GM08714 (cell line): ENCODE results near the gene C11orf54.
A peak's percentile ranks its signal among the peaks of the same experiment; 100 is the strongest.

Source experiments
- H3K4me3 ChIP-seq: fragments of 200-500 bp; sonication (Bioruptor generic); 2 replicates; pipeline ENCODE4 v1.5.1; 2014; ENCODE audit warnings: mild to moderate bottlenecking, low read length, inconsistent platforms
- ZNF274 ChIP-seq: IDR thresholded peaks from 2 replicates; pipeline ENCODE4 v1.6.1; 2012; ENCODE audit warnings: mild to moderate bottlenecking, low read depth, low read length

C11orf54 gene

GRCh38 chr11:93727985-93728791, 13.3 kb upstream of the C11orf54 start:
- TF ChIP-seq ZNF274: no peak
- H3K4me3 ChIP-seq: no peak overlapping the region

GRCh38 chr11:93728792-93729128, 12.7 kb upstream of the C11orf54 start:
- TF ChIP-seq ZNF274: no peak
- no peak overlapping the region for H3K4me3 ChIP-seq

- TF ChIP-seq ZNF274: no peak
- H3K4me3 ChIP-seq: no peak overlapping the region
These were observed 12.3 kb upstream of the C11orf54 start for GRCh38 chr11:93729129-93729616.

- H3K4me3 ChIP-seq: no peak overlapping the region
- TF ChIP-seq ZNF274: no peak
These were observed 11.1 kb upstream of the C11orf54 start for GRCh38 chr11:93730108-93731107.

- H3K4me3 ChIP-seq: no peak overlapping the region
- TF ChIP-seq ZNF274: no peak
These were observed 9.1 kb upstream of the C11orf54 start for GRCh38 chr11:93732237-93732892.

- H3K4me3 ChIP-seq: no peak overlapping the region
- TF ChIP-seq ZNF274: no peak
These were observed 8.0 kb upstream of the C11orf54 start for GRCh38 chr11:93733474-93733873.

GRCh38 chr11:93734427-93735222, 6.8 kb upstream of the C11orf54 start:
- no peak overlapping the region; the same call in 1 of the 2 replicates for H3K4me3 ChIP-seq
- TF ChIP-seq ZNF274: no peak

GRCh38 chr11:93735627-93736026, 5.8 kb upstream of the C11orf54 start:
- no peak overlapping the region; the same call in 1 of the 2 replicates for H3K4me3 ChIP-seq
- no peak for TF ChIP-seq ZNF274

- no peak for TF ChIP-seq ZNF274
- H3K4me3 ChIP-seq: no peak overlapping the region; the same call in 1 of the 2 replicates
These were observed 5.3 kb upstream of the C11orf54 start for GRCh38 chr11:93736129-93736528.

- TF ChIP-seq ZNF274: no peak
These were observed 3.4 kb upstream of the C11orf54 start for GRCh38 chr11:93737904-93738612.

GRCh38 chr11:93738647-93739081, 2.8 kb upstream of the C11orf54 start:
- H3K4me3 ChIP-seq: peak overlapping the region; percentile 89
- no peak for TF ChIP-seq ZNF274

More at GRCh38 chr11:93737904-93738612, 3.4 kb upstream of the C11orf54 start:
- H3K4me3 ChIP-seq: peak overlapping the region; percentile 89

GRCh38 chr11:93740031-93740729, 1.3 kb upstream of the C11orf54 start:
- H3K4me3 ChIP-seq: peak overlapping the region; percentile 89
- TF ChIP-seq ZNF274: no peak
